Sigmoid colon (tissue), 7 donors: ENCODE data around the gene BCL11B. TPM values are rescaled to one million over a fixed set of nuclear protein-coding genes. Genes with fewer than 3 reads are reported as not detected.

Source experiments
- DNase-seq: peaks from one replicate; pipeline ENCODE4 v3.0.0-alpha.2; 2019
- H3K27ac ChIP-seq, 4 donors: fragments of 200-600 bp; sonication (generic); one replicate each; pipeline ENCODE4 v1.5.1; 2016 to 2019; ENCODE audit warnings: mild to moderate bottlenecking in 1 of 4
- H3K27me3 ChIP-seq, 3 donors: fragments of 200-600 bp; sonication (generic); one replicate each; pipeline ENCODE4 v1.5.1; 2019; ENCODE audit warnings: mild to moderate bottlenecking in 1 of 3
- H3K36me3 ChIP-seq, 4 donors: fragments of 200-600 bp; sonication (generic); one replicate each; pipeline ENCODE4 v1.5.1; 2016 to 2019
- H3K4me1 ChIP-seq, 4 donors: fragments of 200-600 bp; sonication (generic); one replicate each; pipeline ENCODE4 v1.5.1; 2017 to 2019
- H3K4me3 ChIP-seq, 4 donors: fragments of 200-600 bp; sonication (generic); one replicate each; pipeline ENCODE4 v1.5.1; 2017 to 2019; ENCODE audit warnings: mild to moderate bottlenecking in 2 of 4, moderate library complexity in 1 of 4
- H3K9me3 ChIP-seq, 4 donors: fragments of 200-600 bp in 3 of 4; sonication (generic) in 3 of 4; one replicate each; pipeline versions ENCODE4 v1.5.1 to v1.6.1; 2013 to 2019
- CTCF ChIP-seq, 4 experiments: fragments of 450-650 bp in 3 of 4; fragments of 200-600 bp in 1 of 4; IDR thresholded peaks; one replicate each; pipeline ENCODE4 v1.5.1; 2016 to 2019; ENCODE audit warnings: antibody characterized with exemption in 4 of 4, mild to moderate bottlenecking in 3 of 4, moderate library complexity in 2 of 4
- EP300 ChIP-seq, 4 donors: sonication (generic); formaldehyde crosslinking; IDR thresholded peaks; one replicate each; pipeline ENCODE4 v1.6.1; 2017; ENCODE audit warnings: antibody characterized with exemption in 4 of 4
- POLR2A ChIP-seq, 2 donors: fragments of 450-650 bp; IDR thresholded peaks; one replicate each; pipeline ENCODE4 v1.6.1; 2016; ENCODE audit warnings: antibody characterized with exemption in 2 of 2, mild to moderate bottlenecking in 2 of 2, moderate library complexity in 2 of 2
- POLR2AphosphoS5 ChIP-seq, 4 donors: sonication (generic); formaldehyde crosslinking; IDR thresholded peaks; one replicate each; pipeline ENCODE4 v1.6.1; 2017; ENCODE audit warnings: antibody characterized with exemption in 4 of 4
- WGBS, 2 donors: extraction: QIAGEN DNeasy Blood & Tissue Kit; methylation state at CpG; one replicate each; pipeline ENCODE4 v1.1.7; 2013; 5-methylcytosine and 5-hydroxymethylcytosine counted together
- intact Hi-C: fragments of 100-400 bp; cut with DNase I; formaldehyde crosslinking; loops from one replicate; pipeline ENCODE4 v1.15.1; 2023
- polyA plus RNA-seq, 3 donors: library from polyadenylated mRNA; stranded (reverse); fragments of 200-250 nt; gene quantifications; one replicate each; pipeline ENCODE4 v1.2.3, GENCODE V29; 2013
- total RNA-seq, 4 donors: library from RNA; depleted of rRNA; stranded (reverse); fragments of >200 nt; gene quantifications; one replicate each; pipeline ENCODE4 v1.1.0, GENCODE V29; 2016
- donor health status: healthy with polysubstance abuse.
- donor health status: Bipolar disorder and iron deficiency.
- donor health status: healthy.

BCL11B gene
- total and polyA plus RNA-seq, 7 donors, result under 0.01 to 3.5 (median 0.23) TPM

- no peak for DNase-seq
- no peak for TF ChIP-seq EP300 (IDR thresholded peaks at IDR 0.05)
- TF ChIP-seq POLR2A (IDR thresholded peaks at IDR 0.05), result no peak
- no peak for TF ChIP-seq POLR2AphosphoS5 (IDR thresholded peaks at IDR 0.05)
- TF ChIP-seq CTCF (IDR thresholded peaks at IDR 0.05), result no peak
- Histone ChIP-seq H3K4me1 (no peaks in the 10 kb centered on the region), H3K9me3 (no peaks in the 10 kb centered on the region), H3K27ac (no peak overlapping the region), H3K27me3 (peaks cover 0 to 12% (median 0%) of the 10 kb centered on the region in 3 donors), H3K4me3 (no peak overlapping the region), H3K36me3 (no peaks in the 10 kb centered on the region)
- 79 to 84% methylated on average over 13 of the region's 13 CpGs for WGBS, 2 donors
- intact Hi-C loops, result no loop called here
Measured at GRCh38 chr14:99287269-99287942, 15.4 kb upstream of the BCL11B start.

GRCh38 chr14:99286761-99287160 is 14.8 kb upstream of the BCL11B start:
- H3K27me3 ChIP-seq, result peaks cover 0 to 12% (median 0%) of the 10 kb centered on the region in 3 donors
- H3K9me3 ChIP-seq, result no peaks in the 10 kb centered on the region
- WGBS, 2 donors, result 22 to 41% methylated on average over 2 of the region's 2 CpGs
- H3K4me1 ChIP-seq, result no peaks in the 10 kb centered on the region
- no peak for DNase-seq
- TF ChIP-seq EP300 (IDR thresholded peaks at IDR 0.05) (no peak), CTCF (IDR thresholded peaks at IDR 0.05) (no peak), POLR2A (IDR thresholded peaks at IDR 0.05) (no peak), POLR2AphosphoS5 (IDR thresholded peaks at IDR 0.05) (no peak)
- H3K27ac ChIP-seq, result no peak overlapping the region
- H3K36me3 ChIP-seq, result no peaks in the 10 kb centered on the region
- intact Hi-C loops, result no loop called here
- H3K4me3 ChIP-seq, result no peak overlapping the region

- Histone ChIP-seq H3K4me3 (no peak overlapping the region), H3K36me3 (no peaks in the 10 kb centered on the region), H3K27ac (no peak overlapping the region), H3K4me1 (no peaks in the 10 kb centered on the region), H3K27me3 (peaks cover 0 to 20% (median 6%) of the 10 kb centered on the region in 3 donors), H3K9me3 (no peaks in the 10 kb centered on the region)
- TF ChIP-seq CTCF (IDR thresholded peaks at IDR 0.05) (no peak), EP300 (IDR thresholded peaks at IDR 0.05) (no peak), POLR2A (IDR thresholded peaks at IDR 0.05) (no peak), POLR2AphosphoS5 (IDR thresholded peaks at IDR 0.05) (no peak)
- DNase-seq, result no peak
- intact Hi-C loops, result no loop called here
- 76 to 86% methylated on average over 18 of the region's 18 CpGs for WGBS, 2 donors
Measured at GRCh38 chr14:99284254-99285004, 12.4 kb upstream of the BCL11B start.

- Histone ChIP-seq H3K4me1 (no peaks in the 10 kb centered on the region), H3K4me3 (no peak overlapping the region), H3K27ac (no peak overlapping the region), H3K9me3 (no peaks in the 10 kb centered on the region), H3K27me3 (peaks cover 0 to 33% (median 6%) of the 10 kb centered on the region in 3 donors), H3K36me3 (no peaks in the 10 kb centered on the region)
- DNase-seq, result no peak
- no peak for TF ChIP-seq EP300 (IDR thresholded peaks at IDR 0.05)
- no peak for TF ChIP-seq POLR2A (IDR thresholded peaks at IDR 0.05)
- no peak for TF ChIP-seq CTCF (IDR thresholded peaks at IDR 0.05)
- TF ChIP-seq POLR2AphosphoS5 (IDR thresholded peaks at IDR 0.05), result no peak
- 83 to 88% methylated on average over 15 of the region's 15 CpGs for WGBS, 2 donors
- intact Hi-C loops, result no loop called here
Measured at GRCh38 chr14:99282261-99283050, 10.5 kb upstream of the BCL11B start.
